Thoracic aorta (tissue), 2 donors: Measurements from ENCODE around the gene MT1H. TPM values are rescaled to one million over a fixed set of nuclear protein-coding genes. Genes with fewer than 3 reads are reported as not detected.
"Not testable (repeated sequence)": the region's sequence is repeated elsewhere in the genome, so short reads cannot be mapped to it uniquely, and the experiment has no call there.

Source experiments
- ATAC-seq: fragments of 150-250 bp; one replicate; pipeline ENCODE4 v1.8.0; 2017; ENCODE audit warnings: low read depth; ENCODE audit not compliant: insufficient number of reproducible peaks, low FRiP score
- DNase-seq: peaks from one replicate; pipeline ENCODE4 v3.0.0-alpha.2; 2020; ENCODE audit warnings: low spot score
- H3K27ac ChIP-seq, 2 donors: fragments of 200-600 bp; sonication (generic); 1 replicate in 1 of 2; 2 replicates in 1 of 2; pipeline ENCODE4 v1.5.1; 2016; ENCODE audit warnings: mild to moderate bottlenecking in 2 of 2, moderate library complexity in 2 of 2
- H3K27me3 ChIP-seq: fragments of 200-600 bp; sonication (generic); replicated peaks from 2 replicates; pipeline ENCODE4 v1.6.0; 2016; ENCODE audit warnings: mild to moderate bottlenecking; ENCODE audit not compliant: insufficient read depth
- H3K36me3 ChIP-seq: fragments of 200-600 bp; sonication (generic); one replicate; pipeline ENCODE4 v1.5.1; 2016
- H3K4me1 ChIP-seq, 2 donors: fragments of 200-600 bp; sonication (generic); 1 replicate in 1 of 2; 2 replicates in 1 of 2; pipeline versions ENCODE4 v1.5.1 to v1.6.0; 2016; ENCODE audit warnings: low read depth in 2 of 2, mild to moderate bottlenecking in 1 of 2; ENCODE audit not compliant: control insufficient read depth in 1 of 2
- H3K4me3 ChIP-seq: fragments of 200-600 bp; sonication (generic); 2 replicates; pipeline ENCODE4 v1.5.1; 2016; ENCODE audit warnings: mild to moderate bottlenecking
- H3K9me3 ChIP-seq: fragments of 200-600 bp; sonication (generic); 2 replicates; pipeline ENCODE4 v1.5.1; 2016
- total RNA-seq, 2 donors: library from RNA; depleted of rRNA; stranded (reverse); fragments of >200 nt; gene quantifications; one replicate each; pipeline versions ENCODE4 v1.1.0 to v1.2.3, GENCODE V29; 2016
- TF ChIP-seq, protein P1 (sequence below): fragments of 200-600 bp; sonication (generic); IDR thresholded peaks from one replicate; pipeline ENCODE4 v1.5.1; 2019; ENCODE audit warnings: antibody characterized with exemption

Gene MT1H
- total RNA-seq, 2 donors from 2014 or later = not detected

DNA sequence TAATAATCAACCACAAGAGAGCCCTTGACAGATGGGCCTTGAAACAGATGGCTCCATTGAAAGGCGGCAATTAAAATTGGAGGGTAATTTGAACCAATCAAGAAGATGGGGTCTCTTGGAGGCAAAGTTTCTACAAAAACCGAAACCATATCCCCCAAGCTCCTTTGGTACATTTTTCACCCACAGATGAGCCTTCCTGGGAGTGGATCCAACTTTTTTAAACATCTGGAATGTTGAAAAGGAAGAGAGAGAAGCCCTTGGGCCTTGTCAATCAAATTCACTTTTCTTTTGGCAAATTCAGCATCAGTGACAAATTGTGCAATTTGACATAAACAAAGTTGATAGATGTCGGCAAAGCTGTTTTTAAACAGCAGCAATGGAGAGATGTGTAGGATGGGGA lies 47.1 kb downstream of the MT1H start:
- no peak overlapping the region for H3K27ac ChIP-seq

DNA sequence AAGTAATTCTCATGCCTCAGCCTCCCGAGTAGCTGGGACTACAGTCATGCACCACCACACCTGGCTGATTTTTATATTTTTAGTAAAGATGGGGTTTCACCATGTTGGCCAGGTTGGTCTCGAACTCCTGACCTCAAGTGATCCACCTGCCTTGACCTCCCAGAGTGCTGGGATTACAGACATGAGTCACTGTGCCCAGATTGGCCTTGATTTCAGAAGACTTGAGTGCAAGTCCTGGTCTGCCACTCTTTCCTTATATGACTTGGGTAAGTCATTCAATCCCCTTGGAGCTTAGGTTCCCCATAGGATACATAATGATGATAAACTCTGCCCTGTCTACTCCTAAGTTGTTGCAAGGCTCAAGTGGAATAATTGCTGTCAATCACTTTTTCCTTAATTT lies 47.9 kb downstream of the MT1H start:
- H3K4me1 ChIP-seq, H3K27me3 ChIP-seq, H3K4me3 ChIP-seq, ATAC-seq, DNase-seq, H3K27ac ChIP-seq, H3K9me3 ChIP-seq, H3K36me3 ChIP-seq: not testable (repeated sequence)

More for the DNA sequence above, 47.1 kb downstream of the MT1H start:
- H3K36me3 ChIP-seq = no peaks in the 10 kb centered on the region
- no peaks in the 10 kb centered on the region for H3K9me3 ChIP-seq
- DNase-seq = no peak
- ATAC-seq = no peak
- no peaks in the 10 kb centered on the region for H3K4me1 ChIP-seq
- TF ChIP-seq, protein P1, sequence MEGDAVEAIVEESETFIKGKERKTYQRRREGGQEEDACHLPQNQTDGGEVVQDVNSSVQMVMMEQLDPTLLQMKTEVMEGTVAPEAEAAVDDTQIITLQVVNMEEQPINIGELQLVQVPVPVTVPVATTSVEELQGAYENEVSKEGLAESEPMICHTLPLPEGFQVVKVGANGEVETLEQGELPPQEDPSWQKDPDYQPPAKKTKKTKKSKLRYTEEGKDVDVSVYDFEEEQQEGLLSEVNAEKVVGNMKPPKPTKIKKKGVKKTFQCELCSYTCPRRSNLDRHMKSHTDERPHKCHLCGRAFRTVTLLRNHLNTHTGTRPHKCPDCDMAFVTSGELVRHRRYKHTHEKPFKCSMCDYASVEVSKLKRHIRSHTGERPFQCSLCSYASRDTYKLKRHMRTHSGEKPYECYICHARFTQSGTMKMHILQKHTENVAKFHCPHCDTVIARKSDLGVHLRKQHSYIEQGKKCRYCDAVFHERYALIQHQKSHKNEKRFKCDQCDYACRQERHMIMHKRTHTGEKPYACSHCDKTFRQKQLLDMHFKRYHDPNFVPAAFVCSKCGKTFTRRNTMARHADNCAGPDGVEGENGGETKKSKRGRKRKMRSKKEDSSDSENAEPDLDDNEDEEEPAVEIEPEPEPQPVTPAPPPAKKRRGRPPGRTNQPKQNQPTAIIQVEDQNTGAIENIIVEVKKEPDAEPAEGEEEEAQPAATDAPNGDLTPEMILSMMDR = no peak
- no peak overlapping the region for H3K4me3 ChIP-seq
- H3K27me3 ChIP-seq = no peaks in the 10 kb centered on the region

Other genes with a start within 250 kb of the MT1H start
- gene AMFR, start 244.3 kb upstream of the MT1H start, total RNA-seq = 100 to 1,000 TPM; 153 to 209 TPM
- 10 to 100 TPM; 43.5 to 52.3 TPM for gene NUDT21, start 218.5 kb upstream of the MT1H start, total RNA-seq
- 10 to 100 TPM; 43.3 to 71.7 TPM for gene OGFOD1, start 218.3 kb upstream of the MT1H start, total RNA-seq
- 10 to 100 TPM; 33.3 to 39.3 TPM for gene BBS2, start 149.8 kb upstream of the MT1H start, total RNA-seq
- not detected for gene MT4, start 104.7 kb upstream of the MT1H start, total RNA-seq
- not detected for gene MT3, start 80.3 kb upstream of the MT1H start, total RNA-seq
- 100 to 1,000 TPM; 107 to 185 TPM for gene MT2A, start 61.2 kb upstream of the MT1H start, total RNA-seq
- gene MT1E, start 44.0 kb upstream of the MT1H start, total RNA-seq = 100 to 1,000 TPM; 106 to 214 TPM
- 10 to 100 TPM; 23.2 to 53.6 TPM for gene MT1M, start 37.2 kb upstream of the MT1H start, total RNA-seq
- gene MT1A, start 31.1 kb upstream of the MT1H start, total RNA-seq = 100 to 1,000 TPM in 1 of 2 donors, 1 to 10 TPM in 1; 6.5 to 168 TPM
- gene MT1B, start 17.9 kb upstream of the MT1H start, total RNA-seq = not detected
- 1 to 10 TPM; 3.1 to 3.9 TPM for gene MT1F, start 11.9 kb upstream of the MT1H start, total RNA-seq
- gene MT1G, start 1.7 kb upstream of the MT1H start, total RNA-seq = 10 to 100 TPM in 1 of 2 donors, not detected in 1; 34.7 TPM
- 100 to 1,000 TPM; 308 to 320 TPM for gene MT1X, start 12.7 kb downstream of the MT1H start, total RNA-seq
- 10 to 100 TPM; 25.7 to 38.7 TPM for gene NUP93, start 60.3 kb downstream of the MT1H start, total RNA-seq
- not detected for gene SLC12A3, start 195.4 kb downstream of the MT1H start, total RNA-seq